ENCODE data around the gene RINT1. TPM values are rescaled to one million over a fixed set of nuclear protein-coding genes. Genes with fewer than 3 reads are reported as not detected.

Gene RINT1
- polyA plus RNA-seq, 2 of the 4 experiments (the other 2 are of a cell fraction) = 26.3 to 34.9 TPM

GRCh38 chr7:105502173-105502572 is 29.8 kb upstream of the RINT1 start:
- no peak overlapping the region for H3K4me3 ChIP-seq
- H3K9me3 ChIP-seq = no peaks in the 10 kb centered on the region
- CTCF ChIA-PET = interaction anchor here (0.7 to 1.4 kb wide), 4 partner anchors 8 to 361 kb away, joined by 3 to 6 read pairs (median 3); no protein-coding TSS in a partner anchor
- TF ChIP-seq ZNF302 (CRISPR knock-in tag; IDR thresholded peaks at IDR 0.05) (no peak), RAD21 (conservative IDR thresholded peaks at IDR 0.05 in 1 of 2, IDR thresholded peaks at IDR 0.05 in 1 of 2) (no peak), ESRRA (IDR thresholded peaks at IDR 0.05; ENCODE audit: borderline replicate concordance, low read length) (no peak), FOSL2 (IDR thresholded peaks at IDR 0.05) (no peak), FOSL2 (CRISPR knock-in tag; IDR thresholded peaks at IDR 0.05) (no peak), CBX8 (IDR thresholded peaks at IDR 0.05) (no peak), CTCF (IDR thresholded peaks at IDR 0.05) (no peak), E2F6 (IDR thresholded peaks at IDR 0.05; ENCODE audit: borderline replicate concordance, low read depth) (no peak), POLR2A (IDR thresholded peaks at IDR 0.05; ENCODE audit: low read length) (no peak), PBX3 (IDR thresholded peaks at IDR 0.05) (no peak), HES2 (IDR thresholded peaks at IDR 0.05) (no peak), BCL3 (IDR thresholded peaks at IDR 0.05) (no peak), NFE2L2 (conservative IDR thresholded peaks at IDR 0.05; ENCODE audit: low read length) (no peak), EHMT2 (IDR thresholded peaks at IDR 0.05; ENCODE audit: low read depth) (no peak), MAFK (IDR thresholded peaks at IDR 0.05; ENCODE audit: partially characterized antibody) (no peak), TFCP2L1 (CRISPR knock-in tag; IDR thresholded peaks at IDR 0.05) (no peak), CHD4 (IDR thresholded peaks at IDR 0.05; ENCODE audit: borderline replicate concordance) (no peak), SMC3 (IDR thresholded peaks at IDR 0.05) (no peak), HOXA7 (CRISPR knock-in tag; IDR thresholded peaks at IDR 0.05) (no peak), NR3C1 (IDR thresholded peaks at IDR 0.05) (no peak), HOXB5 (CRISPR knock-in tag; IDR thresholded peaks at IDR 0.05) (no peak)
- 96% methylated on average over 9 of the region's 9 CpGs for WGBS (ENCODE audit: missing lambda C conversion rate)
- FAIRE-seq (no peak), ATAC-seq (no peak), DNase-seq (ENCODE audit: low read depth in 1 of 2, low spot score in 1 of 2) (no peak)
- POLR2A ChIA-PET = no interaction called here
- peaks cover 5% of the 10 kb centered on the region for H3K4me1 ChIP-seq
- H3K27ac ChIP-seq = no peak overlapping the region
- no peak overlapping the region for H3K4me2 ChIP-seq

- CTCF ChIA-PET = interaction anchor here (1.0 to 1.2 kb wide), 2 partner anchors 8 to 11 kb away, joined by 3 read pairs; no protein-coding TSS in a partner anchor
These were observed 19.6 kb upstream of the RINT1 start for GRCh38 chr7:105512415-105512814.

More at GRCh38 chr7:105512415-105512814, 19.6 kb upstream of the RINT1 start:
- Histone ChIP-seq H3K27ac (peak overlapping the region in 1 of 2 experiments; percentile 5; a peak in 1 of 6 replicates), H3K4me3 (no peak overlapping the region), H3K4me1 (0 out of 3 replicates have a peak, but pooled peaks cover 10% of the 10 kb centered on the region), H3K4me2 (no peak overlapping the region), H3K9me3 (no peaks in the 10 kb centered on the region)
- POLR2A ChIA-PET = no interaction called here
- DNase-seq (ENCODE audit: low read depth in 1 of 2, low spot score in 1 of 2) (no peak), FAIRE-seq (no peak), ATAC-seq (peak in 1 of 2 experiments; percentile 35; a peak in 3 of 6 replicates)
- 84% methylated on average over 4 of the region's 4 CpGs for WGBS (ENCODE audit: missing lambda C conversion rate)
- no peak for TF ChIP-seq NR3C1 (IDR thresholded peaks at IDR 0.05)
- TF ChIP-seq POLR2AphosphoS2 (conservative IDR thresholded peaks at IDR 0.05; ENCODE audit: low read length) = no peak
- TF ChIP-seq HOXA7 (CRISPR knock-in tag; IDR thresholded peaks at IDR 0.05) = no peak
- TF ChIP-seq REST (IDR thresholded peaks at IDR 0.05) = no peak
- no peak for TF ChIP-seq FOSB (CRISPR knock-in tag; IDR thresholded peaks at IDR 0.05)
- TF ChIP-seq HMGXB4 (CRISPR knock-in tag; IDR thresholded peaks at IDR 0.05; ENCODE audit: borderline replicate concordance) = no peak
- no peak for TF ChIP-seq MYC (IDR thresholded peaks at IDR 0.05; ENCODE audit: borderline replicate concordance, low read length)
- TF ChIP-seq E2F6 (IDR thresholded peaks at IDR 0.05; ENCODE audit: borderline replicate concordance, low read depth) = no peak
- no peak for TF ChIP-seq CEBPB (IDR thresholded peaks at IDR 0.05)
